Breast epithelium (tissue), 3 donors: ENCODE data around the gene IL17RD.

Source experiments
- POLR2AphosphoS5 ChIP-seq, 3 donors: sonication (generic); formaldehyde crosslinking; IDR thresholded peaks; one replicate each; pipeline ENCODE4 v1.6.1; 2017; ENCODE audit warnings: antibody characterized with exemption in 3 of 3
- TF ChIP-seq, protein P1 (sequence below), 3 donors: fragments of 450-650 bp; IDR thresholded peaks; one replicate each; pipeline ENCODE4 v1.5.1; 2016 to 2017; ENCODE audit warnings: antibody characterized with exemption in 3 of 3, mild to moderate bottlenecking in 3 of 3, moderate library complexity in 3 of 3

DNA sequence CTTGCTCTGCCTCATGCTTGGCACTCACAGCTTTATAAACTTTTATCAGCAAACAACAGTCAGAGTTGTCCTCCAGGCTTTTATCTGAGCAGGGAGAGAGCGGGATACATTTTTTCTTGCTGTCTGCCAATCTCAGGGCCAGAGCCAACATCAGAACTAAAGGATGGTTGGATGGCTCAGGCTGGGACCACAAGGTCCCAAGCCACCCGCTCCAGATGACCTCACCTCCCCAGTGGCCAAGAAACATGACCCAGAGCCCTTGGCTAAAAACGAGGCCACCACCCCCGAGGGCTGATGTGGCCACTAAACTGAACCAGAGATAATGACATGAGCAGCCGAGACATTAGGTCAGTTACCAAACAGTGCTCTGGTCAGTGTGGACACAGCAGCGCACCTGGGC, 123.5 kb downstream of the IL17RD start:
- TF ChIP-seq, protein P1, sequence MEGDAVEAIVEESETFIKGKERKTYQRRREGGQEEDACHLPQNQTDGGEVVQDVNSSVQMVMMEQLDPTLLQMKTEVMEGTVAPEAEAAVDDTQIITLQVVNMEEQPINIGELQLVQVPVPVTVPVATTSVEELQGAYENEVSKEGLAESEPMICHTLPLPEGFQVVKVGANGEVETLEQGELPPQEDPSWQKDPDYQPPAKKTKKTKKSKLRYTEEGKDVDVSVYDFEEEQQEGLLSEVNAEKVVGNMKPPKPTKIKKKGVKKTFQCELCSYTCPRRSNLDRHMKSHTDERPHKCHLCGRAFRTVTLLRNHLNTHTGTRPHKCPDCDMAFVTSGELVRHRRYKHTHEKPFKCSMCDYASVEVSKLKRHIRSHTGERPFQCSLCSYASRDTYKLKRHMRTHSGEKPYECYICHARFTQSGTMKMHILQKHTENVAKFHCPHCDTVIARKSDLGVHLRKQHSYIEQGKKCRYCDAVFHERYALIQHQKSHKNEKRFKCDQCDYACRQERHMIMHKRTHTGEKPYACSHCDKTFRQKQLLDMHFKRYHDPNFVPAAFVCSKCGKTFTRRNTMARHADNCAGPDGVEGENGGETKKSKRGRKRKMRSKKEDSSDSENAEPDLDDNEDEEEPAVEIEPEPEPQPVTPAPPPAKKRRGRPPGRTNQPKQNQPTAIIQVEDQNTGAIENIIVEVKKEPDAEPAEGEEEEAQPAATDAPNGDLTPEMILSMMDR (IDR thresholded peaks at IDR 0.05), result no peak
- TF ChIP-seq POLR2AphosphoS5 (IDR thresholded peaks at IDR 0.05), result no peak
